Fibroblast of mammary gland (primary cell): ENCODE results near the gene GSC2.

ENCODE experiments used
- DNase-seq: peaks from one replicate; pipeline ENCODE4 v3.0.0-alpha.2; 2010; ENCODE audit warnings: low read depth
- H3K4me3 ChIP-seq: 2 replicates; pipeline ENCODE4 v1.5.1; 2011; ENCODE audit warnings: low read depth, mild to moderate bottlenecking, low read length, moderate library complexity; ENCODE audit not compliant: control insufficient read depth
- TF ChIP-seq, protein P1 (sequence below): conservative IDR thresholded peaks from 2 replicates; pipeline ENCODE4 v1.5.1; 2011; ENCODE audit warnings: low read depth, low read length, inconsistent platforms; ENCODE audit not compliant: control insufficient read depth, insufficient read depth

The GSC2 gene, protein sequence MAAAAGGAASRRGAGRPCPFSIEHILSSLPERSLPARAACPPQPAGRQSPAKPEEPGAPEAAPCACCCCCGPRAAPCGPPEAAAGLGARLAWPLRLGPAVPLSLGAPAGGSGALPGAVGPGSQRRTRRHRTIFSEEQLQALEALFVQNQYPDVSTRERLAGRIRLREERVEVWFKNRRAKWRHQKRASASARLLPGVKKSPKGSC

DNA sequence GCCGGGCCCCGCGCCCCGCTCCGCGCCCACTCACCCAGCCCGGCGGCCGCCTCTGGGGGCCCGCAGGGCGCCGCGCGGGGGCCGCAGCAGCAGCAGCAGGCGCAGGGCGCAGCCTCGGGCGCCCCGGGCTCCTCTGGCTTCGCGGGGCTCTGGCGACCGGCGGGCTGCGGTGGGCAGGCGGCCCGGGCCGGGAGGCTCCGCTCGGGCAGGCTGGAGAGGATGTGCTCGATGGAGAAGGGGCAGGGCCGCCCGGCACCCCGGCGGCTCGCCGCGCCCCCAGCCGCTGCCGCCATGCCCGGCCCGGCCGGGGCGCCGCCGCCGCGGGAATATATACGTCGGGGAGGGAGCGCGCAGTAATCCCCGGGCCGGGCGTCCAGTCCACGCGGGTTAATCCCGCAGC lies at the start of gene GSC2:
TSS of gene GSC2 (minus strand) at position 302 of the 400 bp plus-strand sequence. CDS start at position 293, 9 bp downstream.
- H3K4me3 ChIP-seq, result no peak within 1 kb of the TSS
- TF ChIP-seq, protein P1, sequence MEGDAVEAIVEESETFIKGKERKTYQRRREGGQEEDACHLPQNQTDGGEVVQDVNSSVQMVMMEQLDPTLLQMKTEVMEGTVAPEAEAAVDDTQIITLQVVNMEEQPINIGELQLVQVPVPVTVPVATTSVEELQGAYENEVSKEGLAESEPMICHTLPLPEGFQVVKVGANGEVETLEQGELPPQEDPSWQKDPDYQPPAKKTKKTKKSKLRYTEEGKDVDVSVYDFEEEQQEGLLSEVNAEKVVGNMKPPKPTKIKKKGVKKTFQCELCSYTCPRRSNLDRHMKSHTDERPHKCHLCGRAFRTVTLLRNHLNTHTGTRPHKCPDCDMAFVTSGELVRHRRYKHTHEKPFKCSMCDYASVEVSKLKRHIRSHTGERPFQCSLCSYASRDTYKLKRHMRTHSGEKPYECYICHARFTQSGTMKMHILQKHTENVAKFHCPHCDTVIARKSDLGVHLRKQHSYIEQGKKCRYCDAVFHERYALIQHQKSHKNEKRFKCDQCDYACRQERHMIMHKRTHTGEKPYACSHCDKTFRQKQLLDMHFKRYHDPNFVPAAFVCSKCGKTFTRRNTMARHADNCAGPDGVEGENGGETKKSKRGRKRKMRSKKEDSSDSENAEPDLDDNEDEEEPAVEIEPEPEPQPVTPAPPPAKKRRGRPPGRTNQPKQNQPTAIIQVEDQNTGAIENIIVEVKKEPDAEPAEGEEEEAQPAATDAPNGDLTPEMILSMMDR, result no peak
- DNase-seq, result no peak

DNA sequence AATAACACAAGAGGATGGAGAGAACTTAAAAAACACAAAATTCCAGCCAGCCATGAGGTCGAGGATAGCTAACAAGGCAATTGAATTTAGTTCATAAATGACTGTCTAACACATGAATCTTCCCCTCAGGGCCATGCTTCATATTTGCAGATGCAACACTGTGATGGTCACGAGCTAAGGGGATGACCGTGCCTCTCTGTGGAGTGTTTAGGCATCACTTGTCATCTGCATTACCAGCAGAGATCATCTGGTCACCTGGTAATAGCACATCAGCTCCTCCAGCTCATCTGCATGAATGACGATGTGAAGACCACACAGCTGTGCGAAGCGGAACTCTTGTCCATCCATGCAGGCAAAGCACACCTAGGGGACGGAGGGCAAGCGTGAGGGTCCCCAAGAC lies 49.4 kb upstream of the GSC2 start:
- TF ChIP-seq, protein P1, result no peak
- H3K4me3 ChIP-seq, result no peak overlapping the region
- DNase-seq, result no peak

DNA sequence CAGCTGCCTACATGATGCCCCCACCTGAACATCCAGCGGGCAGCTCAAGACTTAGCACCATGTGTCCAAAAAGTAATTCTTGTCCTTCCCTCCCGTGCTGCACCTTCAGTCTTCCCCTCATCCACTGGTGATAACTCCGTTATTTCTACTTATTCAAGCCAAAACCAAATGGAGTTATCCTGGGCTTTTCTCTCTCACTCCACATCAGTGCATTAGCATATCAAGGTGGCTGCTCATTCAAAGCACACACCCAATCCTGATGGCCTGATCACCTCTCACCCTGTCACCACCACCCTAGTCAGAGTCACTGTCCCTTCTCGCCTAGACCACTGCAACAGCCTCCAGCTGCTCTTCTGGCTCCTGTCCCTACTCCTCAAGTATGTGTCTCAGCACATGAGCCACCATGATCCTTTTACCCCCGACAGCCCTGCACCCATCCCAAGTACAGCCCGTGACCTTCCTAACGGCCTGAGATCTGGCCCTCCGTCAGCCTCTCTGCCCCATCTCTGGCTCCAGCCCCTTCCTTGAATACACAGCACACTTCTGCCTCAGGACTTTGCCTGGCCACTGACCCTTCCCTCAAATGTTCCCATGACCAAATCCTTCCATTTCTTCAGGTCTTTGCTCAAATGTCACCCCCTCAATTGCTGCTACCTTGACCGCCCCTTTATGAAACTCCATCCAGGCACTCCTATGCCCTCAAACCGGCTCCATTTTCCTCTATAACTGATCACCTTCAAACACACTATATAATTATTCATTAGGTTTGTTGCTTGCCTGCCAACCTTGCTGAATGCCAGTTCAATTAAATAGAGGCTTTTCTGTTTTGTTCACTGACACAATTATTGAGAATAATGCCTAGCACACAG lies 48.1 kb upstream of the GSC2 start:
- TF ChIP-seq, protein P1, result no peak
- DNase-seq, result no peak
- no peak overlapping the region for H3K4me3 ChIP-seq

DNA sequence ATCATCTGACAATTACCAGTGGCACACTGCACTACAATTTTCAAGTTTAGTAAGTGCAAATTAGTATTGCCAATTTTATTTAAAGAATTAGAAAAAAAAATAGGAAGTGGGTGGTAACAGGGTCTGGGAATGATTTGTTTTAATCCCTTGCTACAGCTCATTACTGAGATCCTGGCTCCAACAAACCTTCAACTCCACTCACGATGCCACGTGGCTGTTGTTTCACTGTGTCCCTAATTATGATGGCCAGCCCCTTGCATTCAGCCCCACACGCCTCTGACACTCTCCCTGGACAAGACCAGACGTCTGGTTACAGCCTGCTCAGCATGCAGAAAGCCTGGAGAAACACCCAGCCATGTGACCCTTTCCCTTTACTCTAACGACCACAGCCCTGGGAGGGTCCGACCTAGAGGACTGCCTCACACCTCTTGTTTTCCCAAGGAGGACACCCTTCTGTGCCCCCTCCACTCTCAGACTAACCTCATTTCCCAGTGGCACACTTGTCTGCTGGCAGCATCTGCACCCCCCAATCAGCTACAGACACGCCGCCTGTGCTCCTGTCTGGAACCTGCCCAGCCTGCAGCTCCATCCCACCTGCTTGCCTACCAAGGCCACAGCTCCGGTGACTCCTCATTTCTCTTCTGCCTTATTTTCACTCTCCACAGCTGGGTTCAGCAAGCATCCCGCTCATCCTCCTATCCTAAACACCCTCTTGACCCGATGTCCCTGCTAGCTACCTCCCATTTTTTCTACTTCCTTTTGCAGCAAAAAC lies 46.9 kb upstream of the GSC2 start:
- DNase-seq, result no peak
- no peak overlapping the region for H3K4me3 ChIP-seq
- TF ChIP-seq, protein P1, result no peak

DNA sequence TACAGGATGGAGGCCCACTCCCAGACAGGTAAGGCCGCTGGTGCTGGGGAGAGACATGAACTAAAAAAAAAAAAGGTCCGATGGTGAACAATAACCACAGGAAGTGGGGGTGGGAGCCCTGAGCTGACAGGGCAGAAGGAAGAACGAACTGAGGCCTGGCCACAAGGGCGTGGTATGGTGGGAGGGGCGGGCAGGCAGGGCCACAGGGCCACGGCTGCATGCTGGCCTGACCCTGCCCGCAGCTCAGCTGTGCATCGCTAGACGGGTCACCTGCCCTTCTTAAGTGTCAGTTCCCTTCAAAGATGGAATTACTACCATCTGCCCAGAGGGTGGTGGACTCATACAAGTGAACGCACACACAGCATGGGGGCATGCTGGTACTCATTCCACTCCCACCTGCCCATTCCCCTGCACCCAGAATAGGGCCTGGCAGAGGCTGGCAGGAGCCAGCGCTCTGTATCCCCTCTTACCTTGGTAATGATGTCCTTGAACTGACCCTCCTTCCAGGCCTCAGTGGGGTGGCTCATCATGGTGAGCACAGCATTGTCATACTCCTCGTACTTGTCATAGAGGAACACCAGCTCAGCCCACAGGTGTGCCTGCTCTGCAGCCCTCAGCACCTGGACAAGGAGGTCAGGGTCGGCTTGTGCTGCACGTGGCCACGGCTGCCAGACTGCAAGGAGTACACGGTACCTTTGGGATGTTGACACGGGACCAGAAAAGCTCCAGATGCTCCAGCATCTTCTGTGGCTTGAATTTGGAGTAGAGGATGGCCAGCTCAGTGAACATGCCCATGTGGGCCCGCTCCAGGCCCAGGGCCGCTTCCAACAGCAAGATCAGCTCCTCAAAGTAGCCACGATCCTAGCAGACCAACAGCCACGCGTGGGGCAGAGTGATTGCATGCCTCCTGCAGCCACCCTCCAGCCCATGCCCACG lies 46.0 kb upstream of the GSC2 start:
- TF ChIP-seq, protein P1, result no peak
- H3K4me3 ChIP-seq, result no peak overlapping the region
- no peak for DNase-seq
